HG03175 (cell line): ENCODE results near the gene VPS4A.
"Not testable (repeated sequence)": the region's sequence is repeated elsewhere in the genome, so short reads cannot be mapped to it uniquely, and the experiment has no call there.

ENCODE experiments used
- ATAC-seq: cut with Tn5 transposase; IDR thresholded peaks from one replicate; pipeline ENCODE4 v1.9.1; 2021; ENCODE audit warnings: mild to moderate bottlenecking, moderate library complexity; ENCODE audit not compliant: unreplicated experiment

Gene VPS4A

GRCh38 chr16:69310653-69311532 is at the start of gene VPS4A:
VPS4A (plus strand) TSS chr16:69311350; CDS start chr16:69311512, 162 bp downstream.
- ATAC-seq, result peak; percentile 94

GRCh38 chr16:69266334-69267063 is 44.7 kb upstream of the VPS4A start:
- ATAC-seq, result no peak

DNA sequence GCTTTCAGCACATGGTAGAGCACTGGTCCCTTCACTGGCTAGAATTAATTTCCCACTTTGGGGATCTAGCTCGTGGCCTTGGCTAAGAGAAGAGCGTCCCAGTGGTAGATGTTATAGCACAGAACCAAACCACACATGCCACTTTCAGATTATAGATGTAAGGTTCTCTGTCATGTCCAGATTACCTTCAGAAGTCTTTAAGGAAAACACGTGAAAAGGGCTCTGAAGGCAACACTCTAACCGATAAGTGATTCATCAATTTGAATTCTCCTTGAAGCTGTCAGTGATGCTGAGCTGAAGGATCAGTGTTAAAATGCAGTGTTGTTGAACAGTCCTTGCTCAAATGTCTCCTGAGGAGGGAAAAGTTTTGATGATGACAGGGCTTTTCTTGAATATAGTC is 43.5 kb upstream of the VPS4A start:
- ATAC-seq, result no peak

- ATAC-seq, result no peak
These were observed 40.8 kb upstream of the VPS4A start for GRCh38 chr16:69270395-69270794.

DNA sequence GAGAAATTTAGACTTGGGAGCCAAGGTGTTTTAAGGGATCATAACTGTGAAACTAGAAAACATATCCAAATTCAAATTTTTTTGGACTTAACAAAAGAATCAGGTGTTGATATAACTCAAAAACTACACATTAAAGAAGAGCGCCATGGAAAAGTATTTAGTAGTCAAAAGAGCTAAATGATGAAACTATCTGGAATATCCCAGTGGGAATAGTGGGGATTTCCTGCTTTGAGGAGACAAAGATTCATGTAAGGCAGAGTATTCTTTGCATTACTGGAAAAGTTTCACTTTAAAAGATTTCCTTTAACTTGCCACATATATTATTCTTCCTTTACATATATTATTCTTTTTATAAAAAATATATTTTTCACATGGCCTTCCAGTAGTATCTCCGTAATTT is 40.3 kb upstream of the VPS4A start:
- no peak for ATAC-seq

DNA sequence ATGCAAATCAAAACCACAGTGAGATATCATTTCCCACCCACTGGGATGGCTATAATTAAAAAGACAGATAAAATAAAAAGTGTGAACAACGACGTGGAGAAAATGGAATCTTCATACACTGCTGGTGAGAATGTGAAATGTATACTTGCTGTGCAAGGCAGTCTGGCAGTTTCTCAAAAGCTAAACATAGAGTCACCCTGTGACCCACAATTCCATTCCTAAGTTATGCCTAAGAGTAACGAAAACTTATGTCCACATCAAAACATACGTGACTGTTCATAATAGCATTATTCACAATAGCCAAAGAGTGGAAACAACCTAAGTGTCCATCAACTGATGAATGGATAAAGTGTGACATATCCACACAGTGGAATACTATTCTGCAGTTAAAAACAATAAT is 38.1 kb upstream of the VPS4A start:
- no peak for ATAC-seq

GRCh38 chr16:69274699-69275235 is 36.4 kb upstream of the VPS4A start:
- no peak for ATAC-seq

DNA sequence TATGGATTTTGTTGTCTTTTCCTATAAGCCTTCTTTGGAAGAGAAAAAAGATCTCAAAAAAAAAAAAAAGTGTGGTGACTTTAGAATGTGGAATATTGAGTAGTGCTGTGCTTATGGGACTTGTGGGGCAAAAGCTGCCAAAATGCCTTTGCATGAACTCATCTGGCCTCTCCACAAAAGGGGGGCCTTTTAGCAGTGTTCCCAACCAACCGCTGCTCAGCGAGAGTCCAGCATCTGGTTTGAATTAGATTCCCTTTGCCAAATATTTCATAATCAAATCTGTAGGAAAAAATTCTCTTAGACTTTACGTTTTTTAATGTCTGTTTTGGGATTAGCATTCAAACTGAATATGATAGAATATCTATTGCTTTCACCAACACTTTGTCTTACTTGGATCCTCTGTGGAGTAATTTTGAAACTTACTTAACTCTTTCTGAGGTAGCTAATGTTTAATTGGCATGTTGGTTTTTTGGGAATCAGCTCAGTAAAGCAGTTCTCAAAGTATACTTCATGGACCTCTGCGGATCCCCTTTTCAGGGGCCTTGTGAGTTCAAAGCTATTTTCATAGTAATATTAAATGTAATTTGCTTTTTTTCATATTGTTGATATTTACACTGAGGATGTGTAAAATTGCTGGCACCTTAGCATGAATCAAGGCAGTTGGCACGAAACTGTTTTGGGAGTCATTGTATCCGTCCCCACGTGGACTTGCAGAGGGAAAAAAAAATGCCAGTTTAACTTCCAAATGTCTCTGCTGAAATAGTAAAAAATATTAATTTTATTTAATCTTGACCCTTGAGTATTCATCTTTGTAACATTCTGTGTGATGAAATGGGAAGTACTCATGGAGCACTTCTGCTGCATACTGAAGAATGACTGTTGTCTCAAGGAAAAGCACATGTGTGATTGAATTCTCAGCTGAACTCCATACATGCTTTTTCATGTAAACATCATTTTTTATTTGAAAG is 34.7 kb upstream of the VPS4A start:
- no peak for ATAC-seq

- no peak for ATAC-seq
These were observed 33.7 kb upstream of the VPS4A start for GRCh38 chr16:69277413-69277812.

GRCh38 chr16:69283851-69284250 is 27.3 kb upstream of the VPS4A start:
- no peak for ATAC-seq

- ATAC-seq, result no peak
These were observed 25.9 kb upstream of the VPS4A start for GRCh38 chr16:69285240-69285639.

DNA sequence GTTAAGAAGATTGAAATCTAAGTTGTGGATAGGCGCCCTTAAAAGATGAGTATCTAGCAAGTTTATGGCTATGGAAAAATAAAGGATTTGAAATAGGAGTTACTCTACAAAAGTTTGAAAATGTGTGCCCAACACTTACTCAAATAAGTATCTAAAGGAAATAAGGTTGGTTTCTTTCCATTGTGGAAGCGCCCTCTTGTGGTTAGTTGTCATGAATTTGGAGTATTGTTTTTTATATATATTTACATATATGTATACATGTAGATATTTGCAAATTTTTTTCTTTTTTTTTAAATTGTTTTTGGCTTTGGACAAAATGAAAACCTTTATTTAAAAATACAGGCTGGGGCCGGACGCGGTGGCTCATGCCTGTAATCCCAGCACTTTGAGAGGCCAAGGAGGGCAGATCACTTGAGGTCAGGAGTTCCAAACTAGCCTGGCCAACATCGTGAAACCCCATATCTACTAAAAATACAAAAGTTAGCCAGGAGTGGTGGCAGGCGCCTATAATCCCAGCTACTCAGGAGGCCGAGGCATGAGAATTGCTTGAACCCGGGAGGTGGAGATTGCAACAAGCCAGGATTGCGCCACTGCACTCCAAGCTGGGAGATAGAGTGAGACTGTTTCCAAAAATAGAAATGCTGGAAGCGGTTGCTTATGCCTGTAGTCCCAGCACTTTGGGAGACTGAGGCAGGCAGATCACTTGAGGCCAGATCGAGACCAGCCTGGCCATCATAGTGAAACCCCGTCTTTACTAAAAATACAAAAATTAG is 24.0 kb upstream of the VPS4A start:
- no peak for ATAC-seq

DNA sequence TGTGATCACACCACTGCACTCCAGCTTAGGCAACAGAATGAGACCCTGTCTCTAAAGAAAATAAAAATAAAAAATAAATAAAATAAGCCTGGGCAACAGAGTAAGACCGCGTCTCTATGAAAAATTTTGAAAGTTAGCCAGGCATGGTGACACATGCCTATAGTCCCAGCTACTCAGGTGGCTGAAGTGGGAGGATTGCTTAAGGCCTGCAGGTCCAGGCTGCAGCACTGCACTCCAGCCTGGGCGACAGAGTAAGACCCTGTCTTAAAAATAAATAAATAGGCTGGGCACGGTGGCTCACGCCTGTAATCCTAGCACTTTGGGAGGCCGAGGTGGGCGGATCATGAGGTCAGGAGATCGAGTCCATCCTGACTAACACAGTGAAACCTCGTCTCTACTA is 19.5 kb upstream of the VPS4A start:
- ATAC-seq, result not testable (repeated sequence)

- no peak for ATAC-seq
These were observed 17.7 kb upstream of the VPS4A start for GRCh38 chr16:69293401-69293800.

DNA sequence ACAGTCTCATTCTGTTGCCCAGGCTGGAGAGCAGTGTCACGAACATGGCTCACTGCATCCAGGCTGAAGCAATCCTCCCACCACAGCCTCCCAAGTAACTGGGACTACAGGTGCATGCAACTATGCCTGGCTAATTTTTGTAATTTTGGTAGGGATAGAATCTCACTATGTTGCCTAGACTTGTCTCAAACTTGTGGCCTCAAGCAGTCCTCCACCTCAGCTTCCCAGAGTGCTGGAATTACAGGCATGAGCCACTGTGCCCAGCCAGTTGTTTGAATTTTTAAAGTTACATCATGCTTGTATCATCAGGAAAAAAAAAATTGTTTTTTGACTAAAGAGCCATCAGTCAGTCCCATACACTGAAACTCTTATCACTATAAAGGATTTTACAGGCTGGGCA is 17.1 kb upstream of the VPS4A start:
- no peak for ATAC-seq

GRCh38 chr16:69296771-69297170 is 14.4 kb upstream of the VPS4A start:
- not testable (repeated sequence) for ATAC-seq

- no peak for ATAC-seq
These were observed 12.9 kb upstream of the VPS4A start for GRCh38 chr16:69298261-69298660.

- no peak for ATAC-seq
These were observed 10.0 kb upstream of the VPS4A start for GRCh38 chr16:69301187-69301586.

- no peak for ATAC-seq
These were observed 9.3 kb upstream of the VPS4A start for GRCh38 chr16:69301861-69302260.

- ATAC-seq, result no peak
These were observed 8.8 kb upstream of the VPS4A start for GRCh38 chr16:69302301-69302700.
